ENCODE measurements around the gene ZBTB4. TPM values are rescaled to one million over a fixed set of nuclear protein-coding genes. Genes with fewer than 3 reads are reported as not detected.

The ZBTB4 gene
- total RNA-seq, 1 experiment from 2014 or later: 17.1 TPM

DNA sequence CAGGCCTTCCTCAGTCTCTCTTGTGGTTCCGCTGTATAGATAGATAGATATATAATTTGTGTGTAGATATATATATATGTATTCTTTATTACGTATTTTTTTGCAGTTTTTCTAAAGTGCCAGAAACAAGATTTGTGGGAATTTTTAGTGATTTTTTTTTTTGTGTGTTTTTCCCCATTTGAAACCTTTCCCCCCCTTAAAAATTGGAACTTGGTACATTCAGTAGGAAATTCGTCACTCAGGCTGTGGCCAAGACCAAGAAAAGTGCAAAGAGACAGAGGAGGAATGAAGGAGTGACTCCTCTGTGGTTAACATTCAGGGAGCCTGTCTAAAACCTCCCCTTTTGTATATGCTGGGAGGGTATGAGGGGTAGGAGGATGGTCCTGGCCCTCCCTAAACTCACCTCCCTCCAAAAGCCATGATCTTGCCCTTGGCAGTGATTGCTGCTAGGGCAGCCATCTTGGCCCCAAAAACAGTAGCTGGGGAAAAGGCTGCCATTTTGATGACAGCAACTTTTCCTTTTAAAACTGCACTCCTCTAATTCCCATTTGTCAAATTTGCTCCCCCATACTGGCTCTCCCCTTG lies 19.4 kb downstream of the ZBTB4 start:
- H3K4me1 ChIP-seq (ENCODE audit: control insufficient read depth in 1 of 2, insufficient read depth in 2 of 2, low read length in 2 of 2): peaks cover 0 to 14% of the 10 kb centered on the region in 2 experiments; a peak in 2 of 4 replicates
- peak; percentile 25 for TF ChIP-seq YY1 (IDR thresholded peaks at IDR 0.05; ENCODE audit: extremely low read depth, insufficient replicate concordance, low read depth, low read length)
- TF ChIP-seq, protein P1, sequence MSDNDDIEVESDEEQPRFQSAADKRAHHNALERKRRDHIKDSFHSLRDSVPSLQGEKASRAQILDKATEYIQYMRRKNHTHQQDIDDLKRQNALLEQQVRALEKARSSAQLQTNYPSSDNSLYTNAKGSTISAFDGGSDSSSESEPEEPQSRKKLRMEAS (IDR thresholded peaks at IDR 0.05): no peak
- TF ChIP-seq SIN3A (IDR thresholded peaks at IDR 0.05; ENCODE audit: low read depth): 0 out of 2 replicates have a peak, but pooled peaks have one; percentile 12
- no peak overlapping the region for H3K4me3 ChIP-seq (replicated peaks in 1 of 2; ENCODE audit: low read depth in 1 of 2, low read length in 2 of 2)
- intact Hi-C loops (cut with micrococcal nuclease): no loop called here
- no peaks in the 10 kb centered on the region; a peak in 1 of 4 replicates for H3K9me3 ChIP-seq (ENCODE audit: control insufficient read depth in 1 of 2, insufficient read depth in 1 of 2, low read depth in 1 of 2, low read length in 2 of 2)
- RAD21 ChIA-PET (ENCODE audit: low non-redundant PET in 1 of 2, low total read pairs in 2 of 2, uncharacterized antibody in 2 of 2, unreplicated experiment in 2 of 2): no interaction called here
- H3K9ac ChIP-seq (ENCODE audit: low read length): no peak overlapping the region
- BruUV-seq (replicated peaks): no TSS peak
- POLR2A ChIA-PET: no interaction called here
- no peak overlapping the region for H3K4me2 ChIP-seq (ENCODE audit: low read length)
- no peak overlapping the region for H2AFZ ChIP-seq (ENCODE audit: low read depth, low read length, poor library complexity, severe bottlenecking)
- ATAC-seq (no peak), DNase-seq (ENCODE audit: low read depth, low spot score) (no peak)
- CTCF ChIA-PET: no interaction called here
- no peaks in the 10 kb centered on the region for H3K79me2 ChIP-seq (ENCODE audit: insufficient read depth, low read length)
- H3K27ac ChIP-seq (ENCODE audit: low read depth, low read length): no peak overlapping the region
- H4K20me1 ChIP-seq (ENCODE audit: insufficient read depth): no peaks in the 10 kb centered on the region
- no peaks in the 10 kb centered on the region; a peak in 1 of 4 replicates for H3K36me3 ChIP-seq (ENCODE audit: control insufficient read depth in 1 of 2, insufficient read depth in 2 of 2, low read length in 2 of 2)
- H3K27me3 ChIP-seq (ENCODE audit: insufficient read depth, low read length): no peaks in the 10 kb centered on the region
- H3K9me2 ChIP-seq (ENCODE audit: insufficient read depth): no peaks in the 10 kb centered on the region

DNA sequence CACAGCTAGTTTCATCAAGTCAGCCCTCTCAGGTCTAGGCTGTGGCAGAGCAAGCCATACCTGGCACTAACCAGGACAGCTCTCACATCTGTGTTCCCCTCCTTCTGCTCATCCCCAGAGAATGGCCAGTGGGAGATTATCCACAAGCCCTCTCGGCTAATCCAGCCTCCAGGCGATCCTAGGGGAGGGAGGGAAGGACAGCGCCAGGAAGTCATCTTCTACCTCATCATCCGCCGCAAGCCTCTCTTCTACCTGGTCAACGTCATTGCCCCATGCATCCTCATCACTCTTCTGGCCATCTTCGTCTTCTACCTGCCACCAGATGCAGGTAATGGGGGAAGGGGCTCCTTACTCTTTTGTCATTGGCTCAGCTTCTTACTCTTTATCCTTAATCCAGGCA lies 31.0 kb downstream of the ZBTB4 start:
- Histone ChIP-seq H3K4me1 (ENCODE audit: control insufficient read depth in 1 of 2, insufficient read depth in 2 of 2, low read length in 2 of 2) (peaks cover 24 to 36% of the 10 kb centered on the region in 2 experiments), H3K4me3 (replicated peaks in 1 of 2; ENCODE audit: low read depth in 1 of 2, low read length in 2 of 2) (no peak overlapping the region), H3K4me2 (ENCODE audit: low read length) (no peak overlapping the region), H3K9me2 (ENCODE audit: insufficient read depth) (no peaks in the 10 kb centered on the region), H3K27me3 (ENCODE audit: insufficient read depth, low read length) (no peaks in the 10 kb centered on the region), H3K27ac (ENCODE audit: low read depth, low read length) (no peak overlapping the region), H2AFZ (ENCODE audit: low read depth, low read length, poor library complexity, severe bottlenecking) (no peak overlapping the region), H3K9me3 (ENCODE audit: control insufficient read depth in 1 of 2, insufficient read depth in 1 of 2, low read depth in 1 of 2, low read length in 2 of 2) (no peaks in the 10 kb centered on the region), H3K9ac (ENCODE audit: low read length) (no peak overlapping the region), H3K79me2 (ENCODE audit: insufficient read depth, low read length) (no peaks in the 10 kb centered on the region), H3K36me3 (ENCODE audit: control insufficient read depth in 1 of 2, insufficient read depth in 2 of 2, low read length in 2 of 2) (no peaks in the 10 kb centered on the region), H4K20me1 (ENCODE audit: insufficient read depth) (no peaks in the 10 kb centered on the region)
- BruUV-seq (replicated peaks): no TSS peak
- ChIA-PET RAD21 (ENCODE audit: low non-redundant PET in 1 of 2, low total read pairs in 2 of 2, uncharacterized antibody in 2 of 2, unreplicated experiment in 2 of 2) (no interaction called here), POLR2A (no interaction called here), CTCF (no interaction called here)
- no peak for DNase-seq (ENCODE audit: low read depth, low spot score)
- ATAC-seq: no peak
- intact Hi-C loops (cut with micrococcal nuclease): no loop called here
- TF ChIP-seq ZFX (IDR thresholded peaks at IDR 0.05) (no peak), SRF (IDR thresholded peaks at IDR 0.05; ENCODE audit: low read depth) (no peak), POLR2A (IDR thresholded peaks at IDR 0.05; ENCODE audit: borderline replicate concordance, extremely low read depth, insufficient read depth, insufficient read length) (no peak), SIN3A (IDR thresholded peaks at IDR 0.05; ENCODE audit: low read depth) (no peak), ZNF274 (IDR thresholded peaks at IDR 0.05; ENCODE audit: low read depth, low read length) (no peak), CBX3 (IDR thresholded peaks at IDR 0.05; ENCODE audit: low read depth) (no peak), TCF7L2 (IDR thresholded peaks at IDR 0.05; ENCODE audit: borderline replicate concordance, extremely low read depth, insufficient read depth, insufficient read length) (no peak), JUND (IDR thresholded peaks at IDR 0.05) (no peak), EZH2 (IDR thresholded peaks at IDR 0.05) (no peak), EGR1 (IDR thresholded peaks at IDR 0.05; ENCODE audit: low read depth) (no peak), FOSL1 (IDR thresholded peaks at IDR 0.05; ENCODE audit: low read depth) (no peak), POLR2AphosphoS5 (IDR thresholded peaks at IDR 0.05; ENCODE audit: low read depth, low read length) (no peak), EZH2phosphoT487 (IDR thresholded peaks at IDR 0.05; ENCODE audit: borderline replicate concordance) (no peak)
- TF ChIP-seq, protein P2, sequence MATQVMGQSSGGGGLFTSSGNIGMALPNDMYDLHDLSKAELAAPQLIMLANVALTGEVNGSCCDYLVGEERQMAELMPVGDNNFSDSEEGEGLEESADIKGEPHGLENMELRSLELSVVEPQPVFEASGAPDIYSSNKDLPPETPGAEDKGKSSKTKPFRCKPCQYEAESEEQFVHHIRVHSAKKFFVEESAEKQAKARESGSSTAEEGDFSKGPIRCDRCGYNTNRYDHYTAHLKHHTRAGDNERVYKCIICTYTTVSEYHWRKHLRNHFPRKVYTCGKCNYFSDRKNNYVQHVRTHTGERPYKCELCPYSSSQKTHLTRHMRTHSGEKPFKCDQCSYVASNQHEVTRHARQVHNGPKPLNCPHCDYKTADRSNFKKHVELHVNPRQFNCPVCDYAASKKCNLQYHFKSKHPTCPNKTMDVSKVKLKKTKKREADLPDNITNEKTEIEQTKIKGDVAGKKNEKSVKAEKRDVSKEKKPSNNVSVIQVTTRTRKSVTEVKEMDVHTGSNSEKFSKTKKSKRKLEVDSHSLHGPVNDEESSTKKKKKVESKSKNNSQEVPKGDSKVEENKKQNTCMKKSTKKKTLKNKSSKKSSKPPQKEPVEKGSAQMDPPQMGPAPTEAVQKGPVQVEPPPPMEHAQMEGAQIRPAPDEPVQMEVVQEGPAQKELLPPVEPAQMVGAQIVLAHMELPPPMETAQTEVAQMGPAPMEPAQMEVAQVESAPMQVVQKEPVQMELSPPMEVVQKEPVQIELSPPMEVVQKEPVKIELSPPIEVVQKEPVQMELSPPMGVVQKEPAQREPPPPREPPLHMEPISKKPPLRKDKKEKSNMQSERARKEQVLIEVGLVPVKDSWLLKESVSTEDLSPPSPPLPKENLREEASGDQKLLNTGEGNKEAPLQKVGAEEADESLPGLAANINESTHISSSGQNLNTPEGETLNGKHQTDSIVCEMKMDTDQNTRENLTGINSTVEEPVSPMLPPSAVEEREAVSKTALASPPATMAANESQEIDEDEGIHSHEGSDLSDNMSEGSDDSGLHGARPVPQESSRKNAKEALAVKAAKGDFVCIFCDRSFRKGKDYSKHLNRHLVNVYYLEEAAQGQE (IDR thresholded peaks at IDR 0.05; ENCODE audit: low read depth): no peak

All from HCT116 (cell line).